Urinary bladder (tissue), 4 donors: Measurements from ENCODE around the gene AASDHPPT. TPM values are rescaled to one million over a fixed set of nuclear protein-coding genes. Genes with fewer than 3 reads are reported as not detected.

Experiments used
- DNase-seq: peaks from one replicate; pipeline ENCODE4 v3.0.0-alpha.2; 2015; ENCODE audit errors: extremely low spot score
- H3K27ac ChIP-seq: one replicate; pipeline ENCODE4 v1.5.1; 2013; ENCODE audit warnings: low read depth, mild to moderate bottlenecking, moderate library complexity
- H3K36me3 ChIP-seq: one replicate; pipeline ENCODE4 v1.6.1; 2013; ENCODE audit warnings: mild to moderate bottlenecking, moderate library complexity; ENCODE audit not compliant: insufficient read depth
- H3K4me1 ChIP-seq: one replicate; pipeline ENCODE4 v1.6.1; 2013; ENCODE audit warnings: mild to moderate bottlenecking, moderate library complexity; ENCODE audit not compliant: insufficient read depth
- H3K4me3 ChIP-seq: one replicate; pipeline ENCODE4 v1.5.1; 2013; ENCODE audit warnings: low read depth, low read length
- WGBS: extraction: QIAGEN DNeasy Blood & Tissue Kit; methylation state at CpG from one replicate; pipeline ENCODE4 v1.1.7; 2013; 5-methylcytosine and 5-hydroxymethylcytosine counted together
- polyA plus RNA-seq: library from polyadenylated mRNA; stranded (reverse); fragments of 200-250 nt; gene quantifications from one replicate; pipeline ENCODE4 v1.2.3, GENCODE V29; 2013
- total RNA-seq: library from RNA; depleted of rRNA; stranded (reverse); fragments of >200 nt; gene quantifications from one replicate; pipeline ENCODE4 v1.2.3, GENCODE V29; 2014
- donor health status: healthy with polysubstance abuse.
- donor health status: healthy.

The AASDHPPT gene
- total and polyA plus RNA-seq, 2 donors, result 17.8 to 64.6 TPM

- no peak for DNase-seq
- WGBS, result 83% methylated on average over 1 of the region's 1 CpG
- H3K36me3 ChIP-seq, result peaks cover 4% of the 10 kb centered on the region
- H3K27ac ChIP-seq, result no peak overlapping the region
- H3K4me1 ChIP-seq, result no peaks in the 10 kb centered on the region
- no peak overlapping the region for H3K4me3 ChIP-seq
Observed at GRCh38 chr11:106098893-106099553, 21.6 kb downstream of the AASDHPPT start.

GRCh38 chr11:106101370-106101769 lies 23.9 kb downstream of the AASDHPPT start:
- 74% methylated on average over 3 of the region's 3 CpGs for WGBS
- DNase-seq, result no peak
- H3K4me1 ChIP-seq, result no peaks in the 10 kb centered on the region
- no peak overlapping the region for H3K27ac ChIP-seq
- peaks cover 2% of the 10 kb centered on the region for H3K36me3 ChIP-seq
- no peak overlapping the region for H3K4me3 ChIP-seq

GRCh38 chr11:106101819-106102218 lies 24.4 kb downstream of the AASDHPPT start:
- H3K4me1 ChIP-seq, result no peaks in the 10 kb centered on the region
- whole genome bisulfite sequencing, result 89% methylated on average over 1 of the region's 1 CpG
- no peak overlapping the region for H3K27ac ChIP-seq

GRCh38 chr11:106105986-106106385 lies 28.5 kb downstream of the AASDHPPT start:
- 89% methylated on average over 6 of the region's 6 CpGs for WGBS
- no peaks in the 10 kb centered on the region for H3K4me1 ChIP-seq
- no peaks in the 10 kb centered on the region for H3K36me3 ChIP-seq
- DNase-seq, result no peak
- no peak overlapping the region for H3K27ac ChIP-seq
- H3K4me3 ChIP-seq, result no peak overlapping the region

More at GRCh38 chr11:106101819-106102218, 24.4 kb downstream of the AASDHPPT start:
- no peak overlapping the region for H3K4me3 ChIP-seq
- peaks cover 2% of the 10 kb centered on the region for H3K36me3 ChIP-seq
- DNase-seq, result no peak

- no peak for DNase-seq
- Histone ChIP-seq H3K4me1 (no peaks in the 10 kb centered on the region), H3K27ac (no peak overlapping the region), H3K36me3 (no peaks in the 10 kb centered on the region), H3K4me3 (no peak overlapping the region)
- 48% methylated on average over 6 of the region's 6 CpGs for WGBS
Observed at GRCh38 chr11:106121570-106122320, 44.3 kb downstream of the AASDHPPT start.

GRCh38 chr11:106127604-106128003 lies 50.1 kb downstream of the AASDHPPT start:
- H3K4me3 ChIP-seq, result no peak overlapping the region
- no peaks in the 10 kb centered on the region for H3K4me1 ChIP-seq
- WGBS, result 60% methylated on average over 3 of the region's 3 CpGs
- DNase-seq, result no peak
- no peak overlapping the region for H3K27ac ChIP-seq
- no peaks in the 10 kb centered on the region for H3K36me3 ChIP-seq

GRCh38 chr11:106128740-106129139 lies 51.3 kb downstream of the AASDHPPT start:
- Histone ChIP-seq H3K36me3 (no peaks in the 10 kb centered on the region), H3K27ac (no peak overlapping the region), H3K4me1 (no peaks in the 10 kb centered on the region), H3K4me3 (no peak overlapping the region)
- DNase-seq, result no peak
- WGBS, result 89% methylated on average over 2 of the region's 2 CpGs

- Histone ChIP-seq H3K4me1 (no peaks in the 10 kb centered on the region), H3K27ac (no peak overlapping the region), H3K36me3 (no peaks in the 10 kb centered on the region), H3K4me3 (no peak overlapping the region)
- WGBS, result 90% methylated on average over 2 of the region's 2 CpGs
- no peak for DNase-seq
Observed at GRCh38 chr11:106131998-106132397, 54.5 kb downstream of the AASDHPPT start.

DNA sequence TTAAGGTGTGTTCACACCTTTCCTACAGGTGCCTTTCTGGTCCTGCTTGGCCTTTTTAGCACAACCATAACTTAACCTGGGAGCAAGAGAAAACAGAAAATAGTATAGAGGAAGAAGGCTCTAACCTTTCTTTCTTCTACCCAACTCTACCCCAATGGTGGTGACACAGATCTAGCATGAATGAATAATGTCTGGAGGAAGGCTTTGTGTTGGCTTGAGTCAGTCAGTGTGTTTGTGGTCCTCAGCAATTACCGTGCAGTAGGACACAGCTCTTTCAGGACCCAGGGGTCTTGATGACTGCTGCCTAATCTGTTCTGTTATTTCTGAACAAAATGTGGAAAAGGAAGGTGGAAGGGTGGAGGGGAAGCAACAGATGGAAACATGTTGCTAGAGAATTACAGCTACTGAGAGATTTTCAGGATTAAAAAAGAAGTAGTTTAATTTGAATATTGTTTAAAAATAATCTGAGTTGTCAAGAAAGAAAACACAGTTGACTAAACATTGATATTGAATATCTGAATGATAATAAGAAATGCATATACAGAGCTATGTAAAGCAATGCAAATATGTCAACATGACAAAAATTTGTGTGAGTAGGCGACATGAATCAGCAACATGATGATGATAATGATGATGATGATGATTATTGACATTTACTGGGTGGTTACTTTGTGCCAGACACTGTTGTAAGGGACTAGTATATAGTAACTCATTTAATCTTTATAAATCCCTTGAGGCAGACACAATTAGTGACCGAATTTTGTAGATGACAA lies 55.3 kb downstream of the AASDHPPT start:
- Histone ChIP-seq H3K4me3 (no peak overlapping the region), H3K27ac (no peak overlapping the region)
- WGBS, result 82% methylated on average over 3 of the region's 3 CpGs

GRCh38 chr11:106133529-106133928 lies 56.1 kb downstream of the AASDHPPT start:
- Histone ChIP-seq H3K4me1 (no peaks in the 10 kb centered on the region), H3K27ac (no peak overlapping the region), H3K4me3 (no peak overlapping the region), H3K36me3 (no peaks in the 10 kb centered on the region)
- no peak for DNase-seq

More for the DNA sequence above, 55.3 kb downstream of the AASDHPPT start:
- no peak for DNase-seq
- no peaks in the 10 kb centered on the region for H3K36me3 ChIP-seq
- no peaks in the 10 kb centered on the region for H3K4me1 ChIP-seq

GRCh38 chr11:106137061-106137460 lies 59.6 kb downstream of the AASDHPPT start:
- H3K27ac ChIP-seq, result no peak overlapping the region
- no peaks in the 10 kb centered on the region for H3K36me3 ChIP-seq
- H3K4me3 ChIP-seq, result no peak overlapping the region
- H3K4me1 ChIP-seq, result no peaks in the 10 kb centered on the region
- DNase-seq, result no peak

GRCh38 chr11:106137758-106138157 lies 60.3 kb downstream of the AASDHPPT start:
- no peak overlapping the region for H3K4me3 ChIP-seq
- H3K27ac ChIP-seq, result no peak overlapping the region
- DNase-seq, result no peak
- H3K36me3 ChIP-seq, result no peaks in the 10 kb centered on the region
- WGBS, result 58% methylated on average over 1 of the region's 1 CpG
- no peaks in the 10 kb centered on the region for H3K4me1 ChIP-seq
